ENCODE results near the gene TRAPPC2L.
"Not testable (repeated sequence)": the region's sequence is repeated elsewhere in the genome, so short reads cannot be mapped to it uniquely, and the experiment has no call there.

Gene TRAPPC2L

GRCh38 chr16:88892065-88892464 is 35.1 kb downstream of the TRAPPC2L start:
- Histone ChIP-seq H3K4me3 (ENCODE audit: insufficient read depth, low read depth, low read length) (no peak overlapping the region), H3K27ac (ENCODE audit: insufficient read depth, low read depth, low read length, poor library complexity, severe bottlenecking) (no peak overlapping the region), H3K27me3 (ENCODE audit: control insufficient read depth, insufficient read depth, low read length, poor library complexity, severe bottlenecking) (no peaks in the 10 kb centered on the region), H3K9me3 (ENCODE audit: control insufficient read depth, low read length) (no peaks in the 10 kb centered on the region), H3K36me3 (ENCODE audit: control insufficient read depth, insufficient read depth, low read length) (no peaks in the 10 kb centered on the region), H3K4me1 (ENCODE audit: control insufficient read depth, insufficient read depth, low read length) (no peaks in the 10 kb centered on the region)
- WGBS, 2 experiments = 93% methylated on average over 20 of the region's 20 CpGs

- no peak overlapping the region for H3K4me3 ChIP-seq (ENCODE audit: insufficient read depth, low read depth, low read length)
- H3K36me3 ChIP-seq (ENCODE audit: control insufficient read depth, insufficient read depth, low read length) = no peaks in the 10 kb centered on the region
- no peaks in the 10 kb centered on the region for H3K9me3 ChIP-seq (ENCODE audit: control insufficient read depth, low read length)
- no peaks in the 10 kb centered on the region for H3K4me1 ChIP-seq (ENCODE audit: control insufficient read depth, insufficient read depth, low read length)
- 89 to 90% methylated on average over 19 of the region's 19 CpGs for WGBS, 2 experiments
- no peaks in the 10 kb centered on the region for H3K27me3 ChIP-seq (ENCODE audit: control insufficient read depth, insufficient read depth, low read length, poor library complexity, severe bottlenecking)
- H3K27ac ChIP-seq (ENCODE audit: insufficient read depth, low read depth, low read length, poor library complexity, severe bottlenecking) = no peak overlapping the region
Measured at GRCh38 chr16:88893127-88893968, 36.4 kb downstream of the TRAPPC2L start.

GRCh38 chr16:88894266-88894665 is 37.3 kb downstream of the TRAPPC2L start:
- not testable (repeated sequence) for H3K36me3 ChIP-seq (ENCODE audit: control insufficient read depth, insufficient read depth, low read length)
- WGBS, 2 experiments = 97 to 98% methylated on average over 4 of the region's 6 CpGs

GRCh38 chr16:88894681-88895300 is 37.9 kb downstream of the TRAPPC2L start:
- WGBS, 2 experiments = 89 to 91% methylated on average over 21 of the region's 21 CpGs
- H3K27ac ChIP-seq (ENCODE audit: insufficient read depth, low read depth, low read length, poor library complexity, severe bottlenecking) = no peak overlapping the region
- H3K4me1 ChIP-seq (ENCODE audit: control insufficient read depth, insufficient read depth, low read length) = no peaks in the 10 kb centered on the region
- H3K36me3 ChIP-seq (ENCODE audit: control insufficient read depth, insufficient read depth, low read length) = no peaks in the 10 kb centered on the region
- no peaks in the 10 kb centered on the region for H3K9me3 ChIP-seq (ENCODE audit: control insufficient read depth, low read length)
- no peaks in the 10 kb centered on the region for H3K27me3 ChIP-seq (ENCODE audit: control insufficient read depth, insufficient read depth, low read length, poor library complexity, severe bottlenecking)
- H3K4me3 ChIP-seq (ENCODE audit: insufficient read depth, low read depth, low read length) = no peak overlapping the region

More at GRCh38 chr16:88894266-88894665, 37.3 kb downstream of the TRAPPC2L start:
- not testable (repeated sequence) for H3K9me3 ChIP-seq (ENCODE audit: control insufficient read depth, low read length); H3K27ac ChIP-seq (ENCODE audit: insufficient read depth, low read depth, low read length, poor library complexity, severe bottlenecking); H3K4me3 ChIP-seq (ENCODE audit: insufficient read depth, low read depth, low read length); H3K4me1 ChIP-seq (ENCODE audit: control insufficient read depth, insufficient read depth, low read length); H3K27me3 ChIP-seq (ENCODE audit: control insufficient read depth, insufficient read depth, low read length, poor library complexity, severe bottlenecking)

- Histone ChIP-seq H3K36me3 (ENCODE audit: control insufficient read depth, insufficient read depth, low read length) (no peaks in the 10 kb centered on the region), H3K9me3 (ENCODE audit: control insufficient read depth, low read length) (no peaks in the 10 kb centered on the region), H3K4me1 (ENCODE audit: control insufficient read depth, insufficient read depth, low read length) (no peaks in the 10 kb centered on the region), H3K4me3 (ENCODE audit: insufficient read depth, low read depth, low read length) (no peak overlapping the region), H3K27ac (ENCODE audit: insufficient read depth, low read depth, low read length, poor library complexity, severe bottlenecking) (no peak overlapping the region), H3K27me3 (ENCODE audit: control insufficient read depth, insufficient read depth, low read length, poor library complexity, severe bottlenecking) (no peaks in the 10 kb centered on the region)
- WGBS, 2 experiments = 92 to 93% methylated on average over 22 of the region's 22 CpGs
Measured at GRCh38 chr16:88895335-88895734, 38.4 kb downstream of the TRAPPC2L start.

- Histone ChIP-seq H3K4me1 (ENCODE audit: control insufficient read depth, insufficient read depth, low read length) (no peaks in the 10 kb centered on the region), H3K27ac (ENCODE audit: insufficient read depth, low read depth, low read length, poor library complexity, severe bottlenecking) (no peak overlapping the region), H3K4me3 (ENCODE audit: insufficient read depth, low read depth, low read length) (no peak overlapping the region), H3K9me3 (ENCODE audit: control insufficient read depth, low read length) (no peaks in the 10 kb centered on the region), H3K27me3 (ENCODE audit: control insufficient read depth, insufficient read depth, low read length, poor library complexity, severe bottlenecking) (no peaks in the 10 kb centered on the region), H3K36me3 (ENCODE audit: control insufficient read depth, insufficient read depth, low read length) (no peaks in the 10 kb centered on the region)
- 91 to 93% methylated on average over 57 of the region's 57 CpGs for WGBS, 2 experiments
Measured at GRCh38 chr16:88896238-88897070, 39.5 kb downstream of the TRAPPC2L start.

- Histone ChIP-seq H3K4me1 (ENCODE audit: control insufficient read depth, insufficient read depth, low read length) (no peaks in the 10 kb centered on the region), H3K4me3 (ENCODE audit: insufficient read depth, low read depth, low read length) (no peak overlapping the region), H3K9me3 (ENCODE audit: control insufficient read depth, low read length) (no peaks in the 10 kb centered on the region), H3K27ac (ENCODE audit: insufficient read depth, low read depth, low read length, poor library complexity, severe bottlenecking) (no peak overlapping the region), H3K36me3 (ENCODE audit: control insufficient read depth, insufficient read depth, low read length) (no peaks in the 10 kb centered on the region), H3K27me3 (ENCODE audit: control insufficient read depth, insufficient read depth, low read length, poor library complexity, severe bottlenecking) (no peaks in the 10 kb centered on the region)
- 91 to 93% methylated on average over 34 of the region's 34 CpGs for WGBS, 2 experiments
Measured at GRCh38 chr16:88897696-88898425, 40.9 kb downstream of the TRAPPC2L start.

- Histone ChIP-seq H3K4me1 (ENCODE audit: control insufficient read depth, insufficient read depth, low read length) (no peaks in the 10 kb centered on the region), H3K9me3 (ENCODE audit: control insufficient read depth, low read length) (no peaks in the 10 kb centered on the region), H3K36me3 (ENCODE audit: control insufficient read depth, insufficient read depth, low read length) (no peaks in the 10 kb centered on the region), H3K27ac (ENCODE audit: insufficient read depth, low read depth, low read length, poor library complexity, severe bottlenecking) (no peak overlapping the region), H3K4me3 (ENCODE audit: insufficient read depth, low read depth, low read length) (no peak overlapping the region), H3K27me3 (ENCODE audit: control insufficient read depth, insufficient read depth, low read length, poor library complexity, severe bottlenecking) (no peaks in the 10 kb centered on the region)
- 92 to 93% methylated on average over 41 of the region's 41 CpGs for WGBS, 2 experiments
Measured at GRCh38 chr16:88899901-88900661, 43.2 kb downstream of the TRAPPC2L start.

- WGBS, 2 experiments = 93 to 94% methylated on average over 12 of the region's 12 CpGs
Measured at GRCh38 chr16:88900662-88901052, 43.7 kb downstream of the TRAPPC2L start.

More at GRCh38 chr16:88900662-88901052, 43.7 kb downstream of the TRAPPC2L start:
- Histone ChIP-seq H3K4me1 (ENCODE audit: control insufficient read depth, insufficient read depth, low read length) (no peaks in the 10 kb centered on the region), H3K4me3 (ENCODE audit: insufficient read depth, low read depth, low read length) (no peak overlapping the region), H3K9me3 (ENCODE audit: control insufficient read depth, low read length) (no peaks in the 10 kb centered on the region), H3K27ac (ENCODE audit: insufficient read depth, low read depth, low read length, poor library complexity, severe bottlenecking) (no peak overlapping the region), H3K36me3 (ENCODE audit: control insufficient read depth, insufficient read depth, low read length) (no peaks in the 10 kb centered on the region), H3K27me3 (ENCODE audit: control insufficient read depth, insufficient read depth, low read length, poor library complexity, severe bottlenecking) (no peaks in the 10 kb centered on the region)
